ENCODE data around the gene TMEM145. TPM values are rescaled to one million over a fixed set of nuclear protein-coding genes. Genes with fewer than 3 reads are reported as not detected.

Gene TMEM145
- polyA plus RNA-seq, 1 donor (not counting 4 experiments of a cell fraction or from before 2014, with no cell fraction given): not detected

- H3K79me2 ChIP-seq (ENCODE audit: control insufficient read depth, insufficient read depth, low read length): no peaks in the 10 kb centered on the region
- DNase-seq (ENCODE audit: low read depth, low spot score) (no peak), FAIRE-seq (no peak)
- dilution Hi-C loops (cut with MboI; ENCODE audit: extremely low pct_ligation_motif_present, low sequenced_read_pairs): no loop called here
- H3K9me1 ChIP-seq (ENCODE audit: control insufficient read depth, extremely low read depth, insufficient read depth, low read length): no peaks in the 10 kb centered on the region
- H3K27me3 ChIP-seq (ENCODE audit: control insufficient read depth, extremely low read depth, insufficient read depth, low read length): no peaks in the 10 kb centered on the region
- H4K20me1 ChIP-seq (ENCODE audit: control insufficient read depth, extremely low read depth, insufficient read depth, low read length): no peaks in the 10 kb centered on the region
- no peak overlapping the region for H3K4me2 ChIP-seq (ENCODE audit: control insufficient read depth, extremely low read depth, insufficient read depth, low read depth, low read length)
- peaks cover 8% of the 10 kb centered on the region for H3K4me1 ChIP-seq (ENCODE audit: control insufficient read depth, extremely low read depth, insufficient read depth, low read length)
- no peak overlapping the region for H2AFZ ChIP-seq (ENCODE audit: control insufficient read depth, low read length)
- peaks cover 29 to 42% of the 10 kb centered on the region in 2 experiments for H3K36me3 ChIP-seq (ENCODE audit: control insufficient read depth in 2 of 2, extremely low read depth in 1 of 2, insufficient read depth in 2 of 2, low read length in 2 of 2)
- TF ChIP-seq CTCF (optimal IDR thresholded peaks at IDR 0.05 in 1 of 3, IDR thresholded peaks at IDR 0.05 in 1 of 3, conservative IDR thresholded peaks at IDR 0.05 in 1 of 3; ENCODE audit: extremely low read depth in 1 of 3, insufficient read depth in 2 of 3, low read length in 3 of 3) (no peak), EZH2 (IDR thresholded peaks at IDR 0.05; ENCODE audit: low read length) (no peak)
- no peaks in the 10 kb centered on the region for H3K9me3 ChIP-seq (ENCODE audit: control insufficient read depth, low read depth, low read length)
- H3K9ac ChIP-seq (ENCODE audit: control insufficient read depth, extremely low read depth, insufficient read depth, low read length): no peak overlapping the region
- no peak overlapping the region for H3K4me3 ChIP-seq (ENCODE audit: control insufficient read depth in 2 of 3, extremely low read depth in 1 of 3, insufficient read depth in 2 of 3, low read depth in 1 of 3, low read length in 3 of 3)
- H3K27ac ChIP-seq (ENCODE audit: control insufficient read depth, insufficient read depth, low read length): no peak overlapping the region
These were observed 16.1 kb upstream of the TMEM145 start for GRCh38 chr19:42297039-42297438.

GRCh38 chr19:42301646-42302203 lies 11.4 kb upstream of the TMEM145 start, which contains the start of gene PRR19:
Gene PRR19, plus strand, starts transcription at chr19:42302132. Its CDS starts 7,453 bp downstream, at chr19:42309585.
- no peaks in the 10 kb centered on the region for H3K9me3 ChIP-seq (ENCODE audit: control insufficient read depth, low read depth, low read length)
- H3K4me1 ChIP-seq (ENCODE audit: control insufficient read depth, extremely low read depth, insufficient read depth, low read length): peaks cover 7% of the 10 kb centered on the region
- peak within 1 kb of the TSS; percentile 71 for H3K9ac ChIP-seq (ENCODE audit: control insufficient read depth, extremely low read depth, insufficient read depth, low read length)
- no peak for DNase-seq (ENCODE audit: low read depth, low spot score)
- peak within 1 kb of the TSS; percentile 92 for H2AFZ ChIP-seq (ENCODE audit: control insufficient read depth, low read length)
- peak within 1 kb of the TSS; percentile 31 for H3K27ac ChIP-seq (ENCODE audit: control insufficient read depth, insufficient read depth, low read length)
- FAIRE-seq: peak; percentile 34
- no peaks in the 10 kb centered on the region for H3K9me1 ChIP-seq (ENCODE audit: control insufficient read depth, extremely low read depth, insufficient read depth, low read length)
- TF ChIP-seq CTCF (optimal IDR thresholded peaks at IDR 0.05 in 1 of 3, IDR thresholded peaks at IDR 0.05 in 1 of 3, conservative IDR thresholded peaks at IDR 0.05 in 1 of 3; ENCODE audit: extremely low read depth in 1 of 3, insufficient read depth in 2 of 3, low read length in 3 of 3): no peak
- no peak for TF ChIP-seq EZH2 (IDR thresholded peaks at IDR 0.05; ENCODE audit: low read length)
- dilution Hi-C loops (cut with MboI; ENCODE audit: extremely low pct_ligation_motif_present, low sequenced_read_pairs): no loop called here
- H3K36me3 ChIP-seq (ENCODE audit: control insufficient read depth in 2 of 2, extremely low read depth in 1 of 2, insufficient read depth in 2 of 2, low read length in 2 of 2): peaks cover 5 to 8% of the 10 kb centered on the region in 2 experiments
- H4K20me1 ChIP-seq (ENCODE audit: control insufficient read depth, extremely low read depth, insufficient read depth, low read length): no peaks in the 10 kb centered on the region
- peak within 1 kb of the TSS; percentile 81 for H3K4me2 ChIP-seq (ENCODE audit: control insufficient read depth, extremely low read depth, insufficient read depth, low read depth, low read length)
- no peaks in the 10 kb centered on the region for H3K27me3 ChIP-seq (ENCODE audit: control insufficient read depth, extremely low read depth, insufficient read depth, low read length)
- H3K79me2 ChIP-seq (ENCODE audit: control insufficient read depth, insufficient read depth, low read length): no peaks in the 10 kb centered on the region
- peak within 1 kb of the TSS; percentile 55 to 89 (median 82) for H3K4me3 ChIP-seq (ENCODE audit: control insufficient read depth in 2 of 3, extremely low read depth in 1 of 3, insufficient read depth in 2 of 3, low read depth in 1 of 3, low read length in 3 of 3)

All from keratinocyte (primary cell).